Activated CD4-positive, alpha-beta T cell treated with anti-CD3 and anti-CD28 coated beads, Interleukin-2, amount 50 U/mL, for 24 hours (primary cell): Measurements from ENCODE around the gene SLAMF9.

Experiments used
- DNase-seq, 2 donors: peaks; one replicate each; pipeline ENCODE4 v3.0.0-alpha.2; 2020; ENCODE audit warnings: low read depth in 1 of 2, low spot score in 1 of 2

Gene SLAMF9

GRCh38 chr1:159977364-159978106, 23.5 kb upstream of the SLAMF9 start:
- DNase-seq: no peak

GRCh38 chr1:159974350-159974965, 20.4 kb upstream of the SLAMF9 start:
- no peak for DNase-seq

- no peak for DNase-seq
These were observed 19.4 kb upstream of the SLAMF9 start for GRCh38 chr1:159973350-159973940.

GRCh38 chr1:159972443-159973205, 18.6 kb upstream of the SLAMF9 start:
- DNase-seq: no peak

- DNase-seq: no peak
These were observed 16.9 kb upstream of the SLAMF9 start for GRCh38 chr1:159970932-159971342.

GRCh38 chr1:159968901-159969300, 14.9 kb upstream of the SLAMF9 start:
- DNase-seq: no peak

GRCh38 chr1:159965263-159965662, 11.2 kb upstream of the SLAMF9 start:
- no peak for DNase-seq

GRCh38 chr1:159964144-159964543, 10.1 kb upstream of the SLAMF9 start:
- DNase-seq: no peak

GRCh38 chr1:159962176-159962575, 8.1 kb upstream of the SLAMF9 start:
- DNase-seq: no peak

- DNase-seq: no peak
These were observed 7.6 kb upstream of the SLAMF9 start for GRCh38 chr1:159961636-159962035.

- no peak for DNase-seq
These were observed 6.8 kb upstream of the SLAMF9 start for GRCh38 chr1:159960721-159961381.

GRCh38 chr1:159959451-159959850, 5.4 kb upstream of the SLAMF9 start:
- DNase-seq: no peak

GRCh38 chr1:159958719-159959380, 4.8 kb upstream of the SLAMF9 start:
- DNase-seq: no peak

GRCh38 chr1:159957824-159958268, 3.8 kb upstream of the SLAMF9 start:
- no peak for DNase-seq

GRCh38 chr1:159955456-159955855, 1.4 kb upstream of the SLAMF9 start:
- DNase-seq: no peak

- no peak for DNase-seq
These were observed 1.1 kb downstream of the SLAMF9 start for GRCh38 chr1:159952932-159953331.

- DNase-seq: no peak
These were observed 2.5 kb downstream of the SLAMF9 start for GRCh38 chr1:159951551-159951950.

GRCh38 chr1:159951016-159951415, 3.0 kb downstream of the SLAMF9 start:
- DNase-seq: no peak

GRCh38 chr1:159949981-159950381, 4.1 kb downstream of the SLAMF9 start:
- no peak for DNase-seq

GRCh38 chr1:159949123-159949522, 4.9 kb downstream of the SLAMF9 start:
- DNase-seq: no peak

GRCh38 chr1:159947942-159948341, 6.1 kb downstream of the SLAMF9 start:
- DNase-seq: no peak
